HL-60 (cell line): ENCODE results near the gene MUC5AC.

Experiments
- CTCF ChIP-seq: IDR thresholded peaks from one replicate; pipeline ENCODE4 v1.5.1; 2011; ENCODE audit warnings: low read length, control low read depth, inconsistent platforms; ENCODE audit not compliant: insufficient read depth
- GABPA ChIP-seq: IDR thresholded peaks from 2 replicates; pipeline ENCODE4 v1.6.1; 2012; ENCODE audit warnings: low read depth
- POLR2AphosphoS5 ChIP-seq: IDR thresholded peaks from 2 replicates; pipeline ENCODE4 v1.6.1; 2012; ENCODE audit warnings: low read depth
- REST ChIP-seq: IDR thresholded peaks from 2 replicates; pipeline ENCODE4 v1.6.1; 2012; ENCODE audit warnings: low read depth; ENCODE audit not compliant: insufficient replicate concordance
- SPI1 ChIP-seq: IDR thresholded peaks from 2 replicates; pipeline ENCODE4 v1.6.1; 2012; ENCODE audit warnings: low read depth, mild to moderate bottlenecking, borderline replicate concordance

- TF ChIP-seq POLR2AphosphoS5: no peak
- no peak for TF ChIP-seq CTCF
- TF ChIP-seq REST: no peak
- no peak for TF ChIP-seq SPI1
- no peak for TF ChIP-seq GABPA
Measured at GRCh38 chr11:1204381-1205101, 46.8 kb downstream of the MUC5AC start.
